Endothelial cell of umbilical vein (primary cell): Measurements from ENCODE around the gene LDHAL6B. TPM values are rescaled to one million over a fixed set of nuclear protein-coding genes. Genes with fewer than 3 reads are reported as not detected.

Experiments used
- BruUV-seq: library from RNA; stranded (reverse); fragments of 400-500 nt; replicated peaks from 2 replicates; lab custom pipeline; 2021; lab: Mats Ljungman, UMichigan
- CTCF ChIA-PET: fragments of 300-600, 350-600 bp; sonication (Branson Sonifier 250); formaldehyde crosslinking; loops from one replicate; lab custom pipeline; 2021; ENCODE audit warnings: antibody characterized with exemption, inconsistent platforms; lab: Charles Lee
- POLR2A ChIA-PET: fragments of 300-600, 350-600 bp; sonication (Branson Sonifier 250); formaldehyde crosslinking; loops from one replicate; lab custom pipeline; 2021; ENCODE audit warnings: antibody characterized with exemption, inconsistent platforms; lab: Charles Lee
- DNase-seq: peaks from one replicate; pipeline ENCODE4 v3.0.0-alpha.2; 2011; ENCODE audit warnings: low read depth, low spot score
- FAIRE-seq: peaks from 2 replicates; lab custom pipeline; 2011; peaks lifted over from hg19 to GRCh38; lab: Jason Lieb, UNC
- H2AFZ ChIP-seq: 2 replicates; pipeline ENCODE4 v1.6.0; 2012; ENCODE audit warnings: low read depth, low read length, control low read depth, inconsistent platforms
- H3K27ac ChIP-seq: 2 replicates; pipeline ENCODE4 v1.5.1; 2011; ENCODE audit warnings: low read depth, mild to moderate bottlenecking, control low read depth, low read length, moderate library complexity; ENCODE audit not compliant: insufficient read depth
- H3K27me3 ChIP-seq, 2 experiments: 2 replicates each; pipeline versions ENCODE4 v1.6.0 to v1.6.1; 2011; ENCODE audit warnings: low read length in 2 of 2, mixed read lengths in 1 of 2; ENCODE audit not compliant: control insufficient read depth in 2 of 2, insufficient read depth in 2 of 2
- H3K36me3 ChIP-seq, 2 experiments: 2 replicates in 1 of 2; 3 replicates in 1 of 2; pipeline ENCODE4 v1.5.1; 2011; ENCODE audit warnings: low read length in 2 of 2, mild to moderate bottlenecking in 1 of 2, moderate library complexity in 1 of 2; ENCODE audit not compliant: control insufficient read depth in 2 of 2, insufficient read depth in 2 of 2; ENCODE audit errors: extremely low read depth in 1 of 2
- H3K4me1 ChIP-seq: 3 replicates; pipeline ENCODE4 v1.5.1; 2011; ENCODE audit warnings: mild to moderate bottlenecking, low read length; ENCODE audit not compliant: control insufficient read depth, insufficient read depth; ENCODE audit errors: extremely low read depth
- H3K4me2 ChIP-seq: 2 replicates; pipeline ENCODE4 v1.6.1; 2011; ENCODE audit warnings: low read length, control low read depth, mixed read lengths; ENCODE audit not compliant: insufficient read depth
- H3K4me3 ChIP-seq, 3 experiments: fragments of 200-600 bp in 1 of 3; sonication (generic), shearing (Covaris generic) in 1 of 3; replicated peaks in 1 of 3; 2 replicates each; pipeline ENCODE4 v1.5.1; 2011 to 2016; ENCODE audit warnings: control low read depth in 3 of 3, low read length in 3 of 3, mild to moderate bottlenecking in 2 of 3, inconsistent platforms in 1 of 3, low read depth in 1 of 3, moderate library complexity in 1 of 3; ENCODE audit not compliant: insufficient read depth in 1 of 3
- H3K79me2 ChIP-seq: 2 replicates; pipeline ENCODE4 v1.6.0; 2012; ENCODE audit warnings: low read length, inconsistent platforms; ENCODE audit not compliant: control insufficient read depth, insufficient read depth
- H3K9ac ChIP-seq: replicated peaks from 2 replicates; pipeline ENCODE3; 2011; ENCODE audit warnings: low read length, control low read depth; ENCODE audit not compliant: insufficient read depth; ENCODE audit errors: extremely low read depth
- H3K9me1 ChIP-seq: replicated peaks from 3 replicates; pipeline ENCODE4 v1.6.0; 2011; ENCODE audit warnings: mild to moderate bottlenecking, low read length; ENCODE audit not compliant: control insufficient read depth, insufficient read depth; ENCODE audit errors: extremely low read depth
- H3K9me3 ChIP-seq: replicated peaks from 2 replicates; pipeline ENCODE4 v1.5.1; 2012; ENCODE audit warnings: low read length, inconsistent platforms; ENCODE audit not compliant: control insufficient read depth, insufficient read depth
- H4K20me1 ChIP-seq: replicated peaks from 2 replicates; pipeline ENCODE3; 2011; ENCODE audit warnings: mild to moderate bottlenecking, low read length; ENCODE audit not compliant: control insufficient read depth, insufficient read depth; ENCODE audit errors: extremely low read depth
- EZH2 ChIP-seq: IDR thresholded peaks from 2 replicates; pipeline ENCODE4 v1.6.1; 2012; ENCODE audit warnings: borderline replicate concordance, low read depth, mild to moderate bottlenecking, moderate library complexity, low read length, inconsistent platforms; ENCODE audit not compliant: severe bottlenecking
- FOS ChIP-seq: IDR thresholded peaks from 2 replicates; pipeline ENCODE4 v1.6.1; 2011; ENCODE audit warnings: mild to moderate bottlenecking, low read length, moderate library complexity, borderline replicate concordance; ENCODE audit not compliant: insufficient read depth
- GATA2 ChIP-seq: IDR thresholded peaks from 2 replicates; pipeline ENCODE4 v1.7.0; 2011; ENCODE audit warnings: low read depth, mild to moderate bottlenecking, moderate library complexity, mixed read lengths, low read length; ENCODE audit not compliant: insufficient read length, insufficient read depth
- JUN ChIP-seq: IDR thresholded peaks from 2 replicates; pipeline ENCODE4 v1.6.1; 2011; ENCODE audit warnings: borderline replicate concordance, low read depth; ENCODE audit not compliant: insufficient read length, insufficient read depth
- MYC ChIP-seq: IDR thresholded peaks from one replicate; pipeline ENCODE4 v1.6.1; 2011; ENCODE audit warnings: mild to moderate bottlenecking, low read depth, low read length
- POLR2A ChIP-seq: IDR thresholded peaks from 2 replicates; pipeline ENCODE4 v1.6.1; 2012; ENCODE audit warnings: low read depth, mild to moderate bottlenecking, control low read depth, low read length
- POLR2AphosphoS5 ChIP-seq: IDR thresholded peaks from 2 replicates; pipeline ENCODE4 v1.6.1; 2012; ENCODE audit warnings: low read depth, mild to moderate bottlenecking, control low read depth, low read length, moderate library complexity; ENCODE audit not compliant: insufficient read depth
- dilution Hi-C: fragments of 300-500 bp; cut with MboI; formaldehyde crosslinking; loops from one replicate; pipeline ENCODE4 v1.15.0; 2019; ENCODE audit warnings: low sequenced_read_pairs; ENCODE audit not compliant: extremely low pct_ligation_motif_present
- intact Hi-C: fragments of 100-400 bp; cut with micrococcal nuclease; formaldehyde crosslinking; loops from one replicate; pipeline ENCODE4 v1.10.0; 2022
- polyA plus RNA-seq, 4 experiments: library from polyadenylated mRNA; depleted of rRNA in 3 of 4; stranded (reverse) in 3 of 4; unstranded in 1 of 4; fragments of >200 nt; gene quantifications; 2 replicates each; pipeline versions ENCODE4 v1.2.1 to v1.2.3, GENCODE V29; 2011 to 2012; ENCODE audit warnings: missing spikeins in 1 of 4
- total RNA-seq: library from RNA; stranded (reverse); gene quantifications from 2 replicates; pipeline ENCODE4 v1.2.3, GENCODE V29; 2021
- TF ChIP-seq, protein P1 (sequence below), 2 donors: IDR thresholded peaks; 1 replicate in 1 of 2; 2 replicates in 1 of 2; pipeline ENCODE4 v1.5.1; 2011; ENCODE audit warnings: low read length in 2 of 2, mild to moderate bottlenecking in 2 of 2, moderate library complexity in 2 of 2, control low read depth in 1 of 2, inconsistent platforms in 1 of 2, low read depth in 1 of 2; ENCODE audit not compliant: insufficient read depth in 1 of 2; ENCODE audit errors: extremely low read depth in 1 of 2
- TF ChIP-seq, protein P2 (sequence below): IDR thresholded peaks from 2 replicates; pipeline ENCODE4 v1.6.1; 2011; ENCODE audit not compliant: insufficient read depth, insufficient read length

LDHAL6B gene
- total and polyA plus RNA-seq, 2 donors (not counting 3 experiments of a cell fraction or from before 2014, with no cell fraction given): not detected

DNA sequence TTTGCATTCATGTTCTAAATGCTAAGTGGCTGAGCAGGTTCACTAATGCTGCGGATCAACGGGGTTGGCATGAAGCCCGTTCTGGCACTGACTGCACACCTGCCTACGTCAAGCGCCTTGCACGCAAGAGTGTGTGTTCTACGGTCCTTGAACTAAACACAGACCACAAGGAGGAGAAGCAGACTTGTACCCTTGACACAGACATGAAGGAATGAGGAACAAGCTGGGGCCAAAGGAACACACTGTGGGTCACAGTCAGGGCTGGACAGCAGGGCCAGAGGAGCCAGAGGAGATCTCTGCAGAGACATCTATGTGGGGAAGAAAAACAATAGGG is 48.0 kb upstream of the LDHAL6B start:
- no peaks in the 10 kb centered on the region for H3K9me3 ChIP-seq
- TF ChIP-seq, protein P1, sequence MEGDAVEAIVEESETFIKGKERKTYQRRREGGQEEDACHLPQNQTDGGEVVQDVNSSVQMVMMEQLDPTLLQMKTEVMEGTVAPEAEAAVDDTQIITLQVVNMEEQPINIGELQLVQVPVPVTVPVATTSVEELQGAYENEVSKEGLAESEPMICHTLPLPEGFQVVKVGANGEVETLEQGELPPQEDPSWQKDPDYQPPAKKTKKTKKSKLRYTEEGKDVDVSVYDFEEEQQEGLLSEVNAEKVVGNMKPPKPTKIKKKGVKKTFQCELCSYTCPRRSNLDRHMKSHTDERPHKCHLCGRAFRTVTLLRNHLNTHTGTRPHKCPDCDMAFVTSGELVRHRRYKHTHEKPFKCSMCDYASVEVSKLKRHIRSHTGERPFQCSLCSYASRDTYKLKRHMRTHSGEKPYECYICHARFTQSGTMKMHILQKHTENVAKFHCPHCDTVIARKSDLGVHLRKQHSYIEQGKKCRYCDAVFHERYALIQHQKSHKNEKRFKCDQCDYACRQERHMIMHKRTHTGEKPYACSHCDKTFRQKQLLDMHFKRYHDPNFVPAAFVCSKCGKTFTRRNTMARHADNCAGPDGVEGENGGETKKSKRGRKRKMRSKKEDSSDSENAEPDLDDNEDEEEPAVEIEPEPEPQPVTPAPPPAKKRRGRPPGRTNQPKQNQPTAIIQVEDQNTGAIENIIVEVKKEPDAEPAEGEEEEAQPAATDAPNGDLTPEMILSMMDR (IDR thresholded peaks at IDR 0.05; ENCODE audit: extremely low read depth in 1 of 2, insufficient read depth in 1 of 2, low read depth in 1 of 2, low read length in 2 of 2): no peak
- TF ChIP-seq POLR2A: no peak
- TF ChIP-seq, protein P2, sequence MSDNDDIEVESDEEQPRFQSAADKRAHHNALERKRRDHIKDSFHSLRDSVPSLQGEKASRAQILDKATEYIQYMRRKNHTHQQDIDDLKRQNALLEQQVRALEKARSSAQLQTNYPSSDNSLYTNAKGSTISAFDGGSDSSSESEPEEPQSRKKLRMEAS: no peak
- TF ChIP-seq GATA2: no peak
- TF ChIP-seq FOS: no peak
- no peak for TF ChIP-seq JUN
- TF ChIP-seq EZH2: no peak
- TF ChIP-seq MYC: no peak
- no peak for TF ChIP-seq POLR2AphosphoS5
- intact Hi-C loops (no loop called here), dilution Hi-C loops (no loop called here)
- H3K4me3 ChIP-seq: no peak overlapping the region
- H3K36me3 ChIP-seq: peaks cover 12 to 45% of the 10 kb centered on the region in 2 experiments
- POLR2A ChIA-PET: no interaction called here
- H3K9me1 ChIP-seq: no peaks in the 10 kb centered on the region
- FAIRE-seq: no peak
- H3K4me2 ChIP-seq: no peak overlapping the region
- BruUV-seq: no TSS peak
- H2AFZ ChIP-seq: no peak overlapping the region
- no peaks in the 10 kb centered on the region for H3K4me1 ChIP-seq
- no peak for DNase-seq
- H3K79me2 ChIP-seq: no peaks in the 10 kb centered on the region
- no peak overlapping the region for H3K27ac ChIP-seq
- H3K9ac ChIP-seq: no peak overlapping the region
- no peaks in the 10 kb centered on the region for H4K20me1 ChIP-seq
- H3K27me3 ChIP-seq: no peaks in the 10 kb centered on the region
- CTCF ChIA-PET: no interaction called here
